ENCODE measurements around the gene RAET1E.
A peak's percentile ranks its signal among the peaks of the same experiment; 100 is the strongest.
"Not testable (repeated sequence)": the region's sequence is repeated elsewhere in the genome, so short reads cannot be mapped to it uniquely, and the experiment has no call there.

RAET1E gene, protein sequence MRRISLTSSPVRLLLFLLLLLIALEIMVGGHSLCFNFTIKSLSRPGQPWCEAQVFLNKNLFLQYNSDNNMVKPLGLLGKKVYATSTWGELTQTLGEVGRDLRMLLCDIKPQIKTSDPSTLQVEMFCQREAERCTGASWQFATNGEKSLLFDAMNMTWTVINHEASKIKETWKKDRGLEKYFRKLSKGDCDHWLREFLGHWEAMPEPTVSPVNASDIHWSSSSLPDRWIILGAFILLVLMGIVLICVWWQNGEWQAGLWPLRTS

DNA sequence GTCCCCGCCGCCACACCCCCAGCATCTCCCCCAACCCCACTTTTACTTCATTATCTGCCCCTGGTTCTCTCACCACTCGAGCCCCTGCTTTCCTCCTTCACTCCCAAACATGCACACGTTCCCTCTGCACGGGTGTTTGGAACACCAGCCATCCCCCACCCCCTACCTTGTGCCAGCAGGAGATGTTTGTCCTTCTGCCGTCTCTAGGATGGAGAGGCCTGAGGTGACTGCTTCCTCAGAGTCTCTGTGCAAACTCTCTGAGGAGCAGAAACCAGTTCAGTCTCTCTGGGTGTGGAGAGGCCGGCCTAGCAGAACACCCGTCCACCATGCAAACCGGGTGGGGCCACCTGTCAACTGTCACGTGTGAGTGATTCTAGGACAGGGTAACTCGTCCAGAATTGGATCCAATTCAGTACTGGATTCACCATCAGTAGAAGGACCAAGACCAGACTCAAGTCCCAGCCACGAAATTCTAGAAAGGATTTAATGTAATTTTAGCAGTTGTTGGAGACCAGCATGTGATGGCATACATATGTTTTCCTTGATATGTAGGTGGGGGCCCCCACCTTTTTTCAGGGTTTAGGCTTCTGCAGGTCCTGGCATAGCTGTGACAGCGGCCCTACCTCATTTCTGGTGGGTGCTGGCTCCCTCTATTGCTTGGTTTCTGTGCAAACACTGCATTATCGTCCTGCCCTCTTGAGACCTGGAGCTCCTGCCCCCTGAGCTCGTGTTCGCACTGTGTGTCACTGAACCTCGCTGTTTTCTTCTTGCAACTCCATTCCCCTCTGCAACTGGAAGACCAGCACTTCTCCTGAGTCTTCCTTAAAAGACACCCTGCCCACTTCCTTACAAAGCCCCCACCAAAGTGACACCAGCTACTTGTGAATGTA lies at the start of gene RAET1E:
Gene RAET1E, minus strand, starts transcription at position 259 of the 890 bp plus-strand sequence. CDS start 7,212 bp downstream, outside the sequence.
- peak; percentile 65 for DNase-seq

DNA sequence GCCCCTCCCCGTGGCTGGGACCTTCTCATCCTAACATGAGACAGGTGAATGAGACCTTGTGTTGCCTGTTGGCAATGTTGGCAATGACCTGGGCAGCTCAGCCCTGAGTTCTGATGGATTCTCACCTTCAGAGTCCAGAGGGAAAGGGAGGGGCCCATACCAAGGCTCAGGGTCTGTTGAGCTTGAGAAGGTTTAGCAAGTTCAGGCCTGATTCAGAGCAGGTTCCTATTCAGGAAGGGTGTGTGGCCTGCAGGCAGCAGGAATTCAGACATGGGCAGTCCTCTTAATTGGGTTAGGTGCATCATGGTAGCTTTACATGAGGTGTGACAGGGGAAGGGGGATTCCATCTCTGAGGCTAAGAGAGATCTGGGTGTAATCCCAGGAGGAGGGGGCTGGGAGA lies 49.6 kb upstream of the RAET1E start:
- not testable (repeated sequence) for DNase-seq

- not testable (repeated sequence) for DNase-seq
These were observed 48.7 kb upstream of the RAET1E start for GRCh38 chr6:149946631-149947030.

DNA sequence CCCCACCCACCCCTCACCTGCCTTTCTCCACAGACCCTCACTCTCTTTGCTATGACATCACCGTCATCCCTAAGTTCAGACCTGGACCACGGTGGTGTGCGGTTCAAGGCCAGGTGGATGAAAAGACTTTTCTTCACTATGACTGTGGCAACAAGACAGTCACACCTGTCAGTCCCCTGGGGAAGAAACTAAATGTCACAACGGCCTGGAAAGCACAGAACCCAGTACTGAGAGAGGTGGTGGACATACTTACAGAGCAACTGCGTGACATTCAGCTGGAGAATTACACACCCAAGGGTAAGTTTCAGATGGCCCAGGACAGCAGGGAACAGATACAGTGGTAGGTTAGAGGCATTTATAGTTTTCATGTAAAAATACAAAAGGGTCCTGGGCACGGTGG lies 47.4 kb upstream of the RAET1E start:
- DNase-seq: not testable (repeated sequence)

- DNase-seq: not testable (repeated sequence)
These were observed 45.4 kb upstream of the RAET1E start for GRCh38 chr6:149943321-149943720.

DNA sequence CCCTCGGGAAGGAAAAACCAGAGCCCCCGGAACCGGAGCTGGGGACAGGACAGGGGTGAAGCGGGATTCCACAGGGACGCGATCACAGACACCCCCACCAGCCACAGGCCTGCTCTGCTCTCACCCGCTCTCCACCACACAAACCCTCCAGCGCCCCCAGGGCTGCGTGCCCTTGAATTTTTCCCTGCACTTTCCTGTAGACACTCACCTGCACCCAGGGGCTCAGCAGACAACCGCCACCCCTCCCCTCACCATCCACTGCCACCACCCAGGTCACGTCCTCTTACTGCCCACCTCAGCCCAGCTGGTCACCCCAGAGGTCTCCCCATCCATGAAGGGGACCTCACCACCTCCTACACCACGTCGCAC lies 44.5 kb upstream of the RAET1E start:
- no peak for DNase-seq

DNA sequence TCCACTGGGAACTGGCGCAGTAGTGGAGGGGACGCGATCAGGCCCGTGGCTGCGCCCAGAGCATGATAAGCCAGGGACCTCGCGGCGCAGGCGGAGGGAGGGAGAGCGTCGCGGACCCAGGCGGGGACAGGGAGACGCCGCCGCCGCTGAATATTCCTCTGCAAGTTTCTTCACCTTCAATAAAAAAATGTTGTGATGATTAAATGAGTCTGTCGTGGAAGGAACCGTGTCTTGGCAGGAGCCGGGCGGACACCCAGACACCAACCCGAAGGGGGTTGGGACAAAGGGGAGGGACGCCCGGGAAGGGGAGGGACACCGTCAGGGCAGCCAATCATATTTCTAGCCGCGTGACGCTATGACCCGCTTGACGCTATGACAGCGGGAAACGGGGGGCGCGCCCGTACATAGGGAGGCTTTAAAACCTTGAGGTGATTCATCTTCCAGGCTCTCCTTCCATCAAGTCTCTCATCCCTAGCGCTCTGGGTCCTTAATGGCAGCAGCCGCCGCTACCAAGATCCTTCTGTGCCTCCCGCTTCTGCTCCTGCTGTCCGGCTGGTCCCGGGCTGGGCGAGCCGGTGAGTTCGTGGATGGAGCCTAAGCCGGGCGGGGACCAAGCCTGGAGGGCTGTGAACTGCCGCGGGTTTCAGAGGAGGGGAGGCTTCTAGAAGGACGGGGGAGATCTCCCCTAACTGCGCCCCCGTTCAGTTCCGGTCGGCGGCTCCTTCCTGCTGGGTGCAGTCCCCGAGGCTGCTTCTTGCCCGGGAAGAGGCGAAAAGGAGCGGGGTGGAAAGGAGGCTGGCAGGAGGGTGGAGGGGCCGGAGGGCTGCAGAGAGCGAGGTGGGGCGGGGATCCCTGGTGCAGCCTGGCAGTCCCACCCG lies 43.9 kb upstream of the RAET1E start, which contains the start of gene ULBP2:
Gene ULBP2, plus strand, starts transcription at position 432 of the 878 bp plus-strand sequence. Its CDS starts 59 bp downstream, at position 491.
- DNase-seq: peak; percentile 92

DNA sequence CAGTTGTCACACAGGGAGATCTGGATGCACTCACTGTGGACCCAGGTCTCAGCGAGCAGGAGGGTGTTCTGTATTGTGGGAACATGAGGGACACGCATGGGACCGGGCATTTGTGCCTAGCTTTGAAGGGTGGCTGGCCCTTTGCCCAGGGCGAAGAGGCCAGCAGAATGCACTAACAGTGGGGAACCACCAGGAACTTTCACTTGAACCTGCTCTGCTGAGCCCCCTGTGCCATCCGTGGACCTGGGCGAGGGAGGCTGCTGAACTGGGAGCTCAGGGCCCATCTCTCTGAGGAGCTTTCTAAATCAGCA lies 42.7 kb upstream of the RAET1E start:
- DNase-seq: no peak

- DNase-seq: no peak
These were observed 42.2 kb upstream of the RAET1E start for GRCh38 chr6:149939909-149940671.

GRCh38 chr6:149939356-149939648 lies 41.4 kb upstream of the RAET1E start:
- no peak for DNase-seq

DNA sequence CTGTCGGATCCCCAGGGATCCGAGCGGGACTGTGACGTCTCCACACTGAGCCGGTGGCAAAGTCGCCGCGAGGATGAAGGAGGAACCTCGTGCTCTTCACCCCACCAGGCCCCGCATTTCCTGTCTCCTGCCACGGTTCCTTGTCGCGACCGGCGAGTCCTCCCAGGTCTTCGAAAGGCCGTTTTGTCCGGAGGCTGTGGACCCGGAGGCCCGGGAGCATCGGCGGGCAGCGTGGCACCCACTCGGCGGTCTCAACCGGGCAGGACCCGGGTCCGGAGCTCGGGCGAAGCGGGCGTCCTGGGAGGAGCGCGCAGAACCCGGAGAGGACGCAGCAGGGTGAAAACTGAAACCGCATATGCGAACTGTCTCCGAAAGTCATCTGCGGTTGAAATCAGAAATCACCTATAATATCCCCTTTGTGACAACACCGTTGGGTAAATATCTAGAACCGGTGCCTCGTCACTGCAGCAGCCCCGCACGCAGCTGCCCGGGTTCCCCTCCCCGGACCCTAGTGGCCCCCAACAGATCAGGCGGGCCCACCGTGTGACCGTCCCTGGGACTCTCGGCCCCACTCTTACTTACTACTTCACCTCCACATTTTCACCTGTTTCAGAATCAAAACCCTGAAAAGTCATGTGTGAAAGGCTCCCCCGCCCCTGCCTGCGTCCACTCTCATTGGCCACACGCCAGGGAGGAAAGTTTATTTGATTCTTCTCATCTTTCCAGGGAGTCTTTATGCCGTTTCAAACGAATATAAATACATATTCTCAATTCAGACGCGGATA lies 40.9 kb upstream of the RAET1E start:
- no peak for DNase-seq

- not testable (repeated sequence) for DNase-seq
These were observed 40.2 kb upstream of the RAET1E start for GRCh38 chr6:149938013-149938570.

GRCh38 chr6:149936743-149937142 lies 38.8 kb upstream of the RAET1E start:
- DNase-seq: no peak

DNA sequence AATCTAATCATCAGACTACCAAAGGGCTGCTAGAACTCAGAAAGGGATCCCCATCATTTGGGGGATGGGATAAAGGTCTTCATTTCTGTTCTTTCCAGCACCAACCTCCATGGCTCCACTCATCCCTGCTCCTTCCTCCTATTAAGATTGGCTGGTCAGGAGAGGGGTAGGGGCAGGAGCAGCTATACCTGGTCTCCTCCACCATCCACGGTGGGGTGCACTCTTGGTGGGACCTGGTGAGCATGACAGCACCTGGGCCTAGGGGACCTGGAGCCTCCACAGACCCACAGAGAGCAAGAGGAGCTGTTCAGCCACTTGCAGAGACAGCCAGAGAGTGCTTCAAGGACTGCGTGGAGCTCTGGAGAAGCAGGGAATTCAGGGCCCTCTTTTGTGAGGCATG lies 37.8 kb upstream of the RAET1E start:
- no peak for DNase-seq

- DNase-seq: no peak
These were observed 37.3 kb upstream of the RAET1E start for GRCh38 chr6:149935246-149935645.

- DNase-seq: peak; percentile 86
These were observed 36.6 kb upstream of the RAET1E start for GRCh38 chr6:149934249-149935156.

DNA sequence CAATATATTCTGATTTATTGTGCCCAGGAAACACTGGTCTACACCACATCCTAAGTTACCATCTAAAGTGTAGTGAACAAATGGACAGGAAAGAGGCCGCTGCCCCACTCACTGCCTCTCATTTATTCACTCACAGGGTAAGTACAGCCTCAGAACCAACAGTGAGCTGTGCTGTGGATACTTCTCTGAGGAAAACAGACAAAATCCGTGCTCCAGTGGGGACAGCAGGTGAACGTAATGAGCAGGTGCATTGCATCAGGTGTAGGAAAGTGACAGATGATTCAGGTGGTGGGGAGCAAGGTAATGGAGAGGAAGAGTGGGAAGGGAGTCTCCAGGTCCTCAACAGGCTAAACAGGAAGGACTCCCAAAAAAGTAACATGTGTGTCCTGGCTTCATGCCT lies 35.5 kb upstream of the RAET1E start:
- no peak for DNase-seq

- DNase-seq: no peak
These were observed 35.1 kb upstream of the RAET1E start for GRCh38 chr6:149933036-149933435.

- no peak for DNase-seq
These were observed 33.6 kb upstream of the RAET1E start for GRCh38 chr6:149931501-149931900.

- DNase-seq: peak; percentile 38
These were observed 31.5 kb upstream of the RAET1E start for GRCh38 chr6:149929422-149929821.
